Fibroblast of lung (primary cell): ENCODE measurements around the gene PKN3. TPM values are rescaled to one million over a fixed set of nuclear protein-coding genes. Genes with fewer than 3 reads are reported as not detected.

Experiments used
- DNase-seq, 2 donors: peaks; one replicate each; pipeline versions ENCODE4 v3.0.0 to v3.0.0-alpha.2; 2010; ENCODE audit warnings: low read depth in 2 of 2
- H2AFZ ChIP-seq: 2 replicates; pipeline ENCODE4 v1.5.1; 2012; ENCODE audit warnings: low read length, control low read depth, inconsistent platforms
- H3K27ac ChIP-seq: 2 replicates; pipeline ENCODE4 v1.5.1; 2011; ENCODE audit warnings: low read length, control low read depth; ENCODE audit not compliant: insufficient read depth
- H3K27me3 ChIP-seq: 2 replicates; pipeline ENCODE4 v1.5.1; 2011; ENCODE audit warnings: mild to moderate bottlenecking, low read length; ENCODE audit not compliant: control insufficient read depth, insufficient read depth
- H3K36me3 ChIP-seq: 2 replicates; pipeline ENCODE4 v1.5.1; 2011; ENCODE audit warnings: low read length; ENCODE audit not compliant: control insufficient read depth, insufficient read depth
- H3K4me1 ChIP-seq: 2 replicates; pipeline ENCODE4 v1.5.1; 2011; ENCODE audit warnings: low read length; ENCODE audit not compliant: control insufficient read depth, insufficient read depth; ENCODE audit errors: extremely low read depth
- H3K4me2 ChIP-seq: 2 replicates; pipeline ENCODE4 v1.5.1; 2011; ENCODE audit warnings: low read length, control low read depth; ENCODE audit not compliant: insufficient read depth; ENCODE audit errors: extremely low read depth
- H3K4me3 ChIP-seq, 4 experiments: fragments of 200-600 bp in 1 of 4; sonication (generic) in 1 of 4; replicated peaks in 1 of 4; 2 replicates each; pipeline ENCODE4 v1.5.1; 2011 to 2016; ENCODE audit warnings: low read length in 4 of 4, low read depth in 3 of 4, mild to moderate bottlenecking in 3 of 4, control low read depth in 2 of 4, inconsistent platforms in 1 of 4, mixed read lengths in 1 of 4; ENCODE audit not compliant: insufficient read depth in 1 of 4; ENCODE audit errors: control extremely low read depth in 1 of 4
- H3K79me2 ChIP-seq: 2 replicates; pipeline ENCODE4 v1.5.1; 2012; ENCODE audit warnings: mild to moderate bottlenecking, low read length, inconsistent platforms; ENCODE audit not compliant: control insufficient read depth, insufficient read depth
- H3K9ac ChIP-seq: 2 replicates; pipeline ENCODE4 v1.5.1; 2011; ENCODE audit warnings: mild to moderate bottlenecking, low read length, control low read depth; ENCODE audit not compliant: insufficient read depth
- H3K9me3 ChIP-seq: 2 replicates; pipeline ENCODE4 v1.5.1; 2012; ENCODE audit warnings: low read depth, low read length; ENCODE audit not compliant: control insufficient read depth, insufficient read depth
- H4K20me1 ChIP-seq: 2 replicates; pipeline ENCODE4 v1.5.1; 2011; ENCODE audit warnings: low read length; ENCODE audit not compliant: control insufficient read depth, insufficient read depth; ENCODE audit errors: extremely low read depth
- EZH2 ChIP-seq: IDR thresholded peaks from 2 replicates; pipeline ENCODE4 v1.5.1; 2012; ENCODE audit warnings: low read length, control low read depth, mild to moderate bottlenecking; ENCODE audit errors: missing control alignments
- polyA minus RNA-seq: library from RNA; depleted of rRNA, polyadenylated mRNA; stranded (reverse); fragments of >200 nt; gene quantifications from 2 replicates; pipeline ENCODE4 v1.2.3, GENCODE V29; 2011; ENCODE audit warnings: low replicate concordance
- polyA plus RNA-seq, 2 donors: library from polyadenylated mRNA; depleted of rRNA in 1 of 2; stranded (reverse) in 1 of 2; unstranded in 1 of 2; fragments of >200 nt; gene quantifications; 2 replicates each; pipeline ENCODE4 v1.2.1, GENCODE V29; 2011 to 2012; ENCODE audit warnings: missing spikeins in 1 of 2
- total RNA-seq: library from RNA; depleted of rRNA; stranded (reverse); fragments of >200 nt; gene quantifications from 2 replicates; pipeline ENCODE4 v1.2.1, GENCODE V29; 2014
- TF ChIP-seq, protein P1 (sequence below), 2 donors: IDR thresholded peaks in 1 of 2; conservative IDR thresholded peaks in 1 of 2; 1 replicate in 1 of 2; 2 replicates in 1 of 2; pipeline ENCODE4 v1.5.1; 2011 to 2012; ENCODE audit warnings: low read length in 2 of 2, control low read depth in 1 of 2, inconsistent platforms in 1 of 2, low read depth in 1 of 2, mild to moderate bottlenecking in 1 of 2

PKN3 gene
- 1.3 and 1.7 TPM in 2 replicates for total RNA-seq
- polyA plus RNA-seq: 1.8 and 4.6 TPM in 2 replicates
- polyA plus RNA-seq (2012): 1.7 and 4.6 TPM in 2 replicates
- polyA minus RNA-seq: 2.7 and 21.5 TPM in 2 replicates

DNA sequence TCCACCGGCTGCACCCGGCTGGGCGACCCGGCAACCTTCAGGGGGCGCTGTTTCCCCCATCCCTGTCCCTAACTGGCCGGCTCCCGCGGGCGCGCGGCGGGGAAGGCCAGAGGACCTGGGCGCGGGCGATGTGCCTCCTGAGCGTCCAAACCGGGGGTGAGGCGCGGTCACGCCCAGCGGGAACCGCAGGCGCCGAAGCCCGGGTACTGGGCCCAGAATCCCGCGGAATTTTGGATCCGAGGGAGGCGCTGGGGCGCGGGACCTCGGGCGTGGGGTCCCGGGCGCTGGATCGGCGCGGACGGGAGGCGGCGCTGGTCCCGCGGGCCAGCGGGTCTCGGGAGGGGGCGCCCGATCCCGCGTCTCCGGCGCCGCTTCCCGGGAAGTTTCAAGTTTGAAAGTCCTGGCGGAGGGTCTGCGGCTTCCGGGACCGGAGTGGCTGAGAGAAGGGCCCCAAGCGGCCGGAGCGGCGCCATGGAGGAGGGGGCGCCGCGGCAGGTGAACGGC is at the start of gene PKN3:
Gene PKN3 (plus strand): TSS at position 59 of the 504 bp plus-strand sequence. CDS start 413 bp downstream, at position 472.
- TF ChIP-seq, protein P1, sequence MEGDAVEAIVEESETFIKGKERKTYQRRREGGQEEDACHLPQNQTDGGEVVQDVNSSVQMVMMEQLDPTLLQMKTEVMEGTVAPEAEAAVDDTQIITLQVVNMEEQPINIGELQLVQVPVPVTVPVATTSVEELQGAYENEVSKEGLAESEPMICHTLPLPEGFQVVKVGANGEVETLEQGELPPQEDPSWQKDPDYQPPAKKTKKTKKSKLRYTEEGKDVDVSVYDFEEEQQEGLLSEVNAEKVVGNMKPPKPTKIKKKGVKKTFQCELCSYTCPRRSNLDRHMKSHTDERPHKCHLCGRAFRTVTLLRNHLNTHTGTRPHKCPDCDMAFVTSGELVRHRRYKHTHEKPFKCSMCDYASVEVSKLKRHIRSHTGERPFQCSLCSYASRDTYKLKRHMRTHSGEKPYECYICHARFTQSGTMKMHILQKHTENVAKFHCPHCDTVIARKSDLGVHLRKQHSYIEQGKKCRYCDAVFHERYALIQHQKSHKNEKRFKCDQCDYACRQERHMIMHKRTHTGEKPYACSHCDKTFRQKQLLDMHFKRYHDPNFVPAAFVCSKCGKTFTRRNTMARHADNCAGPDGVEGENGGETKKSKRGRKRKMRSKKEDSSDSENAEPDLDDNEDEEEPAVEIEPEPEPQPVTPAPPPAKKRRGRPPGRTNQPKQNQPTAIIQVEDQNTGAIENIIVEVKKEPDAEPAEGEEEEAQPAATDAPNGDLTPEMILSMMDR (conservative IDR thresholded peaks at IDR 0.05 in 1 of 2, IDR thresholded peaks at IDR 0.05 in 1 of 2; ENCODE audit: low read depth in 1 of 2, low read length in 2 of 2): peak; percentile 67 to 71
- no peak for TF ChIP-seq EZH2
- peak within 1 kb of the TSS; percentile 74 for H2AFZ ChIP-seq
- DNase-seq: peak; percentile 63 to 74

DNA sequence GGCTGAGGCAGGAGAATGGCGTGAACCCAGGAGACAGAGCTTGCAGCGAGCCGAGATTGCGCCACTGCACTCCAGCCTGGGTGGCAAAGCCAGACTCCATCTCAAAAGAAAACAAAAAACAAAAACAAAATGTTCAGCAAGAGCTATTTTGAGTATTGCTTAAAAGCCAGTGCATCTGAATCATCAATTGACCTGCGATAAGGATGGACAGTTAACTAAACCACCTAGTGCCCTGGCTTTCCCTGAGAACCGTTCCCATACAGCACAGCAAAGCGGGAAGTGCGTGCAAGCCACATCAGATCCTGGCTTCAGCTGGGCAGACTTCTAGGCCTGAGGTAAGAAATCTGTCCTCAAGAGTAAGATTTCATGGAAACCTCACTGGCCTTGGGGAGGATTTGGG is 48.4 kb upstream of the PKN3 start:
- DNase-seq: no peak
- no peak overlapping the region for H3K9ac ChIP-seq
- H3K4me2 ChIP-seq: no peak overlapping the region

More for the DNA sequence above, at the start of gene PKN3:
- Histone ChIP-seq H3K9ac (peak within 1 kb of the TSS; percentile 63), H3K4me2 (peak within 1 kb of the TSS; percentile 75), H3K36me3 (no peaks in the 10 kb centered on the region), H3K27ac (peak within 1 kb of the TSS; percentile 27), H3K27me3 (no peaks in the 10 kb centered on the region), H3K4me3 (peak within 1 kb of the TSS; percentile 62 to 73 (median 66)), H3K9me3 (no peaks in the 10 kb centered on the region), H3K79me2 (no peaks in the 10 kb centered on the region), H3K4me1 (peaks cover 4% of the 10 kb centered on the region), H4K20me1 (no peaks in the 10 kb centered on the region)

DNA sequence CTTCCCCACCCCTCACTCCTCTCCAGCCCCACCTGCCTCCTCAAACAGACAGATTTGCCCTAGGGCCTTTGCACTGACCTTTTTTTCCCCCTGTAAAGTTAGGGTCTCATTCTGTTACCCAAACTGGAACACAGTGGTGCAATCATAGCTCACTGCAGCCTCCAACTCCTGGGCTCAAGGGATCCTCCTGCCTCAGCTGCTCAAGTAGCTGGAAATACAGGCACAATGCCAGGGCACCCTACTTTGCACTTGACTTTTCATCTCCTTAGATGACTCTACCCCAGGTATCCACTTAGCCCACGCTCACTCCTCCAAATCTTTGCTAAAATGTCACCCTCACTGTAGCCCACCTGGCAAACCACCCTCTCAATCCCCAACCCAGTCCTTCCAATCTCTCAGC is 47.8 kb upstream of the PKN3 start:
- no peak overlapping the region for H3K4me2 ChIP-seq
- TF ChIP-seq EZH2: no peak
- TF ChIP-seq, protein P1 (conservative IDR thresholded peaks at IDR 0.05 in 1 of 2, IDR thresholded peaks at IDR 0.05 in 1 of 2; ENCODE audit: low read depth in 1 of 2, low read length in 2 of 2): no peak
- H3K79me2 ChIP-seq: peaks cover 2% of the 10 kb centered on the region
- H3K36me3 ChIP-seq: no peaks in the 10 kb centered on the region
- no peak overlapping the region for H3K4me3 ChIP-seq
- no peak for DNase-seq
- no peaks in the 10 kb centered on the region for H3K4me1 ChIP-seq
- H3K27ac ChIP-seq: no peak overlapping the region
- no peaks in the 10 kb centered on the region for H4K20me1 ChIP-seq
- no peak overlapping the region for H2AFZ ChIP-seq
- no peaks in the 10 kb centered on the region for H3K9me3 ChIP-seq
- no peaks in the 10 kb centered on the region for H3K27me3 ChIP-seq
- no peak overlapping the region for H3K9ac ChIP-seq

More for the DNA sequence above, 48.4 kb upstream of the PKN3 start:
- Histone ChIP-seq H3K4me1 (no peaks in the 10 kb centered on the region), H3K4me3 (no peak overlapping the region), H3K36me3 (no peaks in the 10 kb centered on the region), H3K27me3 (no peaks in the 10 kb centered on the region), H2AFZ (no peak overlapping the region), H3K9me3 (no peaks in the 10 kb centered on the region), H4K20me1 (no peaks in the 10 kb centered on the region), H3K79me2 (peaks cover 2% of the 10 kb centered on the region), H3K27ac (no peak overlapping the region)
- TF ChIP-seq, protein P1 (conservative IDR thresholded peaks at IDR 0.05 in 1 of 2, IDR thresholded peaks at IDR 0.05 in 1 of 2; ENCODE audit: low read depth in 1 of 2, low read length in 2 of 2): no peak
- TF ChIP-seq EZH2: no peak
